Heart left ventricle (tissue), 13 donors: ENCODE results near the gene BFSP1.

ENCODE experiments used
- POLR2A ChIP-seq, 2 donors: fragments of 450-650 bp; IDR thresholded peaks; one replicate each; pipeline ENCODE4 v1.6.1; 2017; ENCODE audit warnings: antibody characterized with exemption in 2 of 2, mild to moderate bottlenecking in 2 of 2, moderate library complexity in 2 of 2
- TF ChIP-seq, protein P1 (sequence below), 12 donors: fragments of 200-600 bp; sonication (generic) in 4 of 12; IDR thresholded peaks; one replicate each; pipeline versions ENCODE4 v1.5.0 to v1.8.0; 2018 to 2022; ENCODE audit warnings: antibody characterized with exemption in 12 of 12, mild to moderate bottlenecking in 5 of 12
- donor health status: ischemic (EF 13 %, LVEDD 7.1; RV severe dilation, severe dysfunction).
- donor health status: DM: no; HTN: yes; CAD: no.
- donor health status: DM: no; HTN: no; CAD: no.
- donor health status: ischemic (EF 25% LVEDD 6.9; RV normal size, moderate dysfunction).
- donor health status: ischemic (EF 25% LVEDD 5.7; RV mildly dilated, moderate dysfunction).
- donor health status: ischemic (EF 35%, LVEDD 5.7; RV mildly dilated, moderate dysfunction).
- donor health status: nonischemic (EF 11% LVEDD 7.7; RV severe dilation, severe dysfunction).
- donor health status: DM: yes; HTN: yes; CAD: no.
- donor health status: PGD.
- donor health status: ischemic (EF 29% LVEDD 5.4; RV normal size, mild dysfunction).
- donor health status: nonischemic (EF 23%, LVEDD 6.1; RV moderate dilation, normal function).

DNA sequence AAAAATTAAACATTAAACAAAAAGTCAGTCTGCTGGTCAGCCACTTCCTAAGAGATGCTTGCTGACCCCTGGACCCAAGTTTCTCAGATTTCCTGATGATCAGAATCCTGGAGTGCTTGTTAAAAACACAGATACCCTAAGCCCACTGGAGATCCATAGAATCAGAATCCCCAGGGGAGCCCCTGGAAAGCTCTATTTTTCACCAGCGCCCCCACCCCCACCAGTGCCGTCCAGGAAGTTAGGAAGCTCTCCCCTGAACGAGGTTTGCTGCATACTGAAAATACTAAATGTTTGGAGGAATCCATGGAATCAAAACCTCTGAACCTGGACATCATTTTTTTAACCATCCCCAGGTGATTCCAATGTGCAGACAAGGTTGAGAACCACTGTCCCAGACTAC is 69.2 kb downstream of the BFSP1 start:
- no peak for TF ChIP-seq POLR2A (IDR thresholded peaks at IDR 0.05)
- TF ChIP-seq, protein P1, sequence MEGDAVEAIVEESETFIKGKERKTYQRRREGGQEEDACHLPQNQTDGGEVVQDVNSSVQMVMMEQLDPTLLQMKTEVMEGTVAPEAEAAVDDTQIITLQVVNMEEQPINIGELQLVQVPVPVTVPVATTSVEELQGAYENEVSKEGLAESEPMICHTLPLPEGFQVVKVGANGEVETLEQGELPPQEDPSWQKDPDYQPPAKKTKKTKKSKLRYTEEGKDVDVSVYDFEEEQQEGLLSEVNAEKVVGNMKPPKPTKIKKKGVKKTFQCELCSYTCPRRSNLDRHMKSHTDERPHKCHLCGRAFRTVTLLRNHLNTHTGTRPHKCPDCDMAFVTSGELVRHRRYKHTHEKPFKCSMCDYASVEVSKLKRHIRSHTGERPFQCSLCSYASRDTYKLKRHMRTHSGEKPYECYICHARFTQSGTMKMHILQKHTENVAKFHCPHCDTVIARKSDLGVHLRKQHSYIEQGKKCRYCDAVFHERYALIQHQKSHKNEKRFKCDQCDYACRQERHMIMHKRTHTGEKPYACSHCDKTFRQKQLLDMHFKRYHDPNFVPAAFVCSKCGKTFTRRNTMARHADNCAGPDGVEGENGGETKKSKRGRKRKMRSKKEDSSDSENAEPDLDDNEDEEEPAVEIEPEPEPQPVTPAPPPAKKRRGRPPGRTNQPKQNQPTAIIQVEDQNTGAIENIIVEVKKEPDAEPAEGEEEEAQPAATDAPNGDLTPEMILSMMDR (IDR thresholded peaks at IDR 0.05) = no peak
